Neural crest cell (in vitro differentiated cells): ENCODE results near the gene ACIN1. TPM values are rescaled to one million over a fixed set of nuclear protein-coding genes. Genes with fewer than 3 reads are reported as not detected.
A peak's percentile ranks its signal among the peaks of the same experiment; 100 is the strongest.

Source experiments
- DNase-seq: peaks from one replicate; pipeline ENCODE4 v3.0.0; 2021; ENCODE audit warnings: low read depth, mixed read lengths, low spot score
- H3K27ac Mint-ChIP-seq: one replicate; pipeline ENCODE4 v1.8.0; 2021; ENCODE audit warnings: mild to moderate bottlenecking, mixed read lengths; ENCODE audit not compliant: unreplicated experiment
- H3K27me3 Mint-ChIP-seq: 2 replicates; pipeline ENCODE4 v1.8.0; 2021; ENCODE audit warnings: low read depth, mild to moderate bottlenecking, mixed read lengths
- H3K36me3 Mint-ChIP-seq: 2 replicates; pipeline ENCODE4 v1.8.0; 2021; ENCODE audit warnings: low read depth, mild to moderate bottlenecking, mixed read lengths
- H3K4me1 Mint-ChIP-seq: 2 replicates; pipeline ENCODE4 v1.8.0; 2021; ENCODE audit warnings: mixed read lengths
- H3K4me3 Mint-ChIP-seq: one replicate; pipeline ENCODE4 v1.8.0; 2021; ENCODE audit warnings: mild to moderate bottlenecking, mixed read lengths
- H3K9me3 Mint-ChIP-seq: 2 replicates; pipeline ENCODE4 v1.8.0; 2021; ENCODE audit warnings: mixed read lengths
- CTCF ChIP-seq: fragments of 200-600 bp; sonication (generic); conservative IDR thresholded peaks from 2 replicates; pipeline ENCODE4 v1.5.0; 2021; ENCODE audit warnings: antibody characterized with exemption, mild to moderate bottlenecking
- total RNA-seq: library from RNA; stranded (reverse); gene quantifications from 2 replicates; pipeline ENCODE4 v1.2.1, GENCODE V29; 2021

Gene ACIN1
- total RNA-seq, 1 donor from 2014 or later: 352 TPM

- H3K36me3 Mint-ChIP-seq: peaks cover 25% of the 10 kb centered on the region
- peaks cover 52% of the 10 kb centered on the region for H3K4me1 Mint-ChIP-seq
- H3K27ac Mint-ChIP-seq: no peak overlapping the region
- no peaks in the 10 kb centered on the region for H3K9me3 Mint-ChIP-seq
- no peak for TF ChIP-seq CTCF
- H3K4me3 Mint-ChIP-seq: peak overlapping the region; percentile 89
- H3K27me3 Mint-ChIP-seq: no peaks in the 10 kb centered on the region
- DNase-seq: no peak
These were observed 26.8 kb downstream of the ACIN1 start for GRCh38 chr14:23067847-23068788.

- H3K4me1 Mint-ChIP-seq: peaks cover 45% of the 10 kb centered on the region
- no peak for TF ChIP-seq CTCF
- H3K9me3 Mint-ChIP-seq: no peaks in the 10 kb centered on the region
- peaks cover 30% of the 10 kb centered on the region for H3K36me3 Mint-ChIP-seq
- H3K27ac Mint-ChIP-seq: no peak overlapping the region
- DNase-seq: no peak
- H3K27me3 Mint-ChIP-seq: no peaks in the 10 kb centered on the region
- H3K4me3 Mint-ChIP-seq: no peak overlapping the region
These were observed 27.8 kb downstream of the ACIN1 start for GRCh38 chr14:23066855-23067744.

GRCh38 chr14:23066368-23066767, 28.6 kb downstream of the ACIN1 start:
- Mint-ChIP-seq H3K9me3 (no peaks in the 10 kb centered on the region), H3K27ac (no peak overlapping the region), H3K4me3 (no peak overlapping the region), H3K27me3 (no peaks in the 10 kb centered on the region), H3K36me3 (peaks cover 27% of the 10 kb centered on the region), H3K4me1 (peaks cover 37% of the 10 kb centered on the region)
- DNase-seq: no peak
- no peak for TF ChIP-seq CTCF

GRCh38 chr14:23063601-23064000, 31.3 kb downstream of the ACIN1 start:
- no peaks in the 10 kb centered on the region for H3K27me3 Mint-ChIP-seq
- H3K9me3 Mint-ChIP-seq: no peaks in the 10 kb centered on the region
- DNase-seq: no peak
- no peak overlapping the region for H3K27ac Mint-ChIP-seq
- peaks cover 17% of the 10 kb centered on the region for H3K4me1 Mint-ChIP-seq
- peak overlapping the region; percentile 34 for H3K4me3 Mint-ChIP-seq
- no peak for TF ChIP-seq CTCF
- H3K36me3 Mint-ChIP-seq: peaks cover 19% of the 10 kb centered on the region

- no peaks in the 10 kb centered on the region for H3K9me3 Mint-ChIP-seq
- H3K4me3 Mint-ChIP-seq: peak overlapping the region; percentile 44
- no peak for DNase-seq
- no peak for TF ChIP-seq CTCF
- no peaks in the 10 kb centered on the region for H3K27me3 Mint-ChIP-seq
- peaks cover 19% of the 10 kb centered on the region for H3K36me3 Mint-ChIP-seq
- H3K27ac Mint-ChIP-seq: peak overlapping the region; percentile 35
- H3K4me1 Mint-ChIP-seq: peaks cover 20% of the 10 kb centered on the region
These were observed 32.9 kb downstream of the ACIN1 start for GRCh38 chr14:23062002-23062401.
